ENCODE measurements around the gene PRSS50. TPM values are rescaled to one million over a fixed set of nuclear protein-coding genes. Genes with fewer than 3 reads are reported as not detected.
"Not testable (repeated sequence)": the region's sequence is repeated elsewhere in the genome, so short reads cannot be mapped to it uniquely, and the experiment has no call there.

The PRSS50 gene
- total and polyA plus RNA-seq, 4 donors = 0.02 to 0.33 (median 0.25) TPM; not detected in 1

- TF ChIP-seq RXRA (IDR thresholded peaks at IDR 0.05) (peak; percentile 11 to 22), MAX (IDR thresholded peaks at IDR 0.05) (no peak), JUND (IDR thresholded peaks at IDR 0.05) (no peak), TAF1 (conservative IDR thresholded peaks at IDR 0.05) (no peak), FOXA1 (IDR thresholded peaks at IDR 0.05) (no peak), HNF4A (conservative IDR thresholded peaks at IDR 0.05) (peak; percentile 41 to 77), FOXA2 (IDR thresholded peaks at IDR 0.05) (no peak), ZBTB33 (IDR thresholded peaks at IDR 0.05) (no peak), RAD21 (IDR thresholded peaks at IDR 0.05) (peak; percentile 97 to 98)
- TF ChIP-seq, protein P1, sequence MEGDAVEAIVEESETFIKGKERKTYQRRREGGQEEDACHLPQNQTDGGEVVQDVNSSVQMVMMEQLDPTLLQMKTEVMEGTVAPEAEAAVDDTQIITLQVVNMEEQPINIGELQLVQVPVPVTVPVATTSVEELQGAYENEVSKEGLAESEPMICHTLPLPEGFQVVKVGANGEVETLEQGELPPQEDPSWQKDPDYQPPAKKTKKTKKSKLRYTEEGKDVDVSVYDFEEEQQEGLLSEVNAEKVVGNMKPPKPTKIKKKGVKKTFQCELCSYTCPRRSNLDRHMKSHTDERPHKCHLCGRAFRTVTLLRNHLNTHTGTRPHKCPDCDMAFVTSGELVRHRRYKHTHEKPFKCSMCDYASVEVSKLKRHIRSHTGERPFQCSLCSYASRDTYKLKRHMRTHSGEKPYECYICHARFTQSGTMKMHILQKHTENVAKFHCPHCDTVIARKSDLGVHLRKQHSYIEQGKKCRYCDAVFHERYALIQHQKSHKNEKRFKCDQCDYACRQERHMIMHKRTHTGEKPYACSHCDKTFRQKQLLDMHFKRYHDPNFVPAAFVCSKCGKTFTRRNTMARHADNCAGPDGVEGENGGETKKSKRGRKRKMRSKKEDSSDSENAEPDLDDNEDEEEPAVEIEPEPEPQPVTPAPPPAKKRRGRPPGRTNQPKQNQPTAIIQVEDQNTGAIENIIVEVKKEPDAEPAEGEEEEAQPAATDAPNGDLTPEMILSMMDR (IDR thresholded peaks at IDR 0.05; ENCODE audit: low read depth, low read length, missing input control) = peak; percentile 99
- H3K9ac ChIP-seq (ENCODE audit: low read depth in 1 of 2, low read length in 2 of 2) = no peak overlapping the region
- no peaks in the 10 kb centered on the region for H3K27me3 ChIP-seq (ENCODE audit: control insufficient read depth in 4 of 4, insufficient read depth in 4 of 4, low read length in 3 of 4)
- WGBS = 24% methylated on average over 4 of the region's 4 CpGs
- no peaks in the 10 kb centered on the region for H3K36me3 ChIP-seq (ENCODE audit: control insufficient read depth in 4 of 4, insufficient read depth in 3 of 4, low read depth in 1 of 4, low read length in 3 of 4)
- DNase-seq (ENCODE audit: low spot score) = peak; percentile 76
- H3K4me3 ChIP-seq (ENCODE audit: low read depth in 1 of 3, low read length in 3 of 3) = no peak overlapping the region
- H3K27ac ChIP-seq (ENCODE audit: low read depth in 1 of 2, low read length in 2 of 2) = no peak overlapping the region
- H3K4me1 ChIP-seq (ENCODE audit: control insufficient read depth in 4 of 4, insufficient read depth in 4 of 4, low read length in 3 of 4) = peaks cover 6 to 15% (median 11%) of the 10 kb centered on the region in 4 donors
- H3K9me3 ChIP-seq (ENCODE audit: control insufficient read depth in 4 of 4, low read length in 3 of 4) = no peaks in the 10 kb centered on the region
These were observed 12.6 kb downstream of the PRSS50 start for GRCh38 chr3:46705022-46705530.

GRCh38 chr3:46704346-46704745 is 13.3 kb downstream of the PRSS50 start:
- not testable (repeated sequence) for H3K4me3 ChIP-seq (ENCODE audit: low read depth in 1 of 3, low read length in 3 of 3)
- 25% methylated on average over 7 of the region's 7 CpGs for WGBS

GRCh38 chr3:46703013-46703520 is 14.6 kb downstream of the PRSS50 start:
- Histone ChIP-seq H3K9me3 (ENCODE audit: control insufficient read depth in 4 of 4, low read length in 3 of 4) (no peaks in the 10 kb centered on the region), H3K4me1 (ENCODE audit: control insufficient read depth in 4 of 4, insufficient read depth in 4 of 4, low read length in 3 of 4) (peaks cover 7 to 24% (median 20%) of the 10 kb centered on the region in 4 donors), H3K36me3 (ENCODE audit: control insufficient read depth in 4 of 4, insufficient read depth in 3 of 4, low read depth in 1 of 4, low read length in 3 of 4) (no peaks in the 10 kb centered on the region), H3K9ac (ENCODE audit: low read depth in 1 of 2, low read length in 2 of 2) (no peak overlapping the region), H3K4me3 (ENCODE audit: low read depth in 1 of 3, low read length in 3 of 3) (no peak overlapping the region), H3K27me3 (ENCODE audit: control insufficient read depth in 4 of 4, insufficient read depth in 4 of 4, low read length in 3 of 4) (no peaks in the 10 kb centered on the region), H3K27ac (ENCODE audit: low read depth in 1 of 2, low read length in 2 of 2) (no peak overlapping the region)
- TF ChIP-seq RXRA (IDR thresholded peaks at IDR 0.05) (no peak), SP1 (IDR thresholded peaks at IDR 0.05) (no peak), EGR1 (IDR thresholded peaks at IDR 0.05; ENCODE audit: low read depth in 2 of 2) (no peak), HNF4G (IDR thresholded peaks at IDR 0.05) (no peak), NR2F2 (IDR thresholded peaks at IDR 0.05) (no peak), GABPA (IDR thresholded peaks at IDR 0.05 in 1 of 2, conservative IDR thresholded peaks at IDR 0.05 in 1 of 2) (no peak), MAX (IDR thresholded peaks at IDR 0.05) (no peak), FOXA2 (IDR thresholded peaks at IDR 0.05) (no peak), YY1 (IDR thresholded peaks at IDR 0.05) (no peak), ZBTB33 (IDR thresholded peaks at IDR 0.05) (no peak)
- WGBS = 94% methylated on average over 4 of the region's 4 CpGs
- DNase-seq (ENCODE audit: low spot score) = no peak

More at GRCh38 chr3:46704346-46704745, 13.3 kb downstream of the PRSS50 start:
- H3K27ac ChIP-seq (ENCODE audit: low read depth in 1 of 2, low read length in 2 of 2); DNase-seq (ENCODE audit: low spot score); H3K9me3 ChIP-seq (ENCODE audit: control insufficient read depth in 4 of 4, low read length in 3 of 4); H3K9ac ChIP-seq (ENCODE audit: low read depth in 1 of 2, low read length in 2 of 2); H3K36me3 ChIP-seq (ENCODE audit: control insufficient read depth in 4 of 4, insufficient read depth in 3 of 4, low read depth in 1 of 4, low read length in 3 of 4); H3K27me3 ChIP-seq (ENCODE audit: control insufficient read depth in 4 of 4, insufficient read depth in 4 of 4, low read length in 3 of 4): not testable (repeated sequence)
- peaks cover 7 to 22% (median 19%) of the 10 kb centered on the region in 4 donors for H3K4me1 ChIP-seq (ENCODE audit: control insufficient read depth in 4 of 4, insufficient read depth in 4 of 4, low read length in 3 of 4)

All from liver (tissue), 9 donors.